ENCODE data around the gene ACTN2. TPM values are rescaled to one million over a fixed set of nuclear protein-coding genes. Genes with fewer than 3 reads are reported as not detected.
"Not testable (repeated sequence)": the region's sequence is repeated elsewhere in the genome, so short reads cannot be mapped to it uniquely, and the experiment has no call there.

Gene ACTN2
- 1 to 10 TPM; 1.0 to 2.2 (median 1.1) TPM for polyA plus RNA-seq (ENCODE audit: insufficient read length in 3 of 3)
- long read RNA-seq, donor 1 = 0 reads
- long read RNA-seq, donor 2, full-length matches to known transcripts = 3 of 3 reads
- long read RNA-seq, donor 2, partial matches to known transcripts = 0 of 3 reads
- long read RNA-seq, donor 2, other reads (novel, unspliced or antisense) = 0 of 3 reads
- long read RNA-seq, donor 3 = 0 reads
- long read RNA-seq, donor 4 = 0 reads
- long read RNA-seq, donor 5 = 0 reads
- long read RNA-seq, donor 6 = 0 reads
- long read RNA-seq, donor 7 = 0 reads
- long read RNA-seq, donor 8 = 0 reads
- long read RNA-seq, donor 9, full-length matches to known transcripts = 3 of 3 reads
- long read RNA-seq, donor 9, partial matches to known transcripts = 0 of 3 reads
- long read RNA-seq, donor 9, other reads (novel, unspliced or antisense) = 0 of 3 reads
- long read RNA-seq, donor 10 = 0 reads
- long read RNA-seq, donor 11 = 0 reads
- long read RNA-seq, donor 12 = 0 reads
- long read RNA-seq, donor 13 = 0 reads
- long read RNA-seq, donor 14 = 0 reads
- long read RNA-seq, donor 15, full-length matches to known transcripts = 2 of 2 reads
- long read RNA-seq, donor 15, partial matches to known transcripts = 0 of 2 reads
- long read RNA-seq, donor 15, other reads (novel, unspliced or antisense) = 0 of 2 reads
- long read RNA-seq, donor 16, full-length matches to known transcripts = 1 of 1 reads
- long read RNA-seq, donor 16, partial matches to known transcripts = 0 of 1 reads
- long read RNA-seq, donor 16, other reads (novel, unspliced or antisense) = 0 of 1 reads

GRCh38 chr1:236685917-236686814 lies at the start of gene ACTN2:
ACTN2 (plus strand) TSS chr1:236686499; CDS start chr1:236686674, 175 bp downstream.
- no peak for DNase-seq

- no peak for DNase-seq
Observed at GRCh38 chr1:236638945-236639344, 47.4 kb upstream of the ACTN2 start.

GRCh38 chr1:236639686-236640085 lies 46.6 kb upstream of the ACTN2 start:
- DNase-seq = no peak

DNA sequence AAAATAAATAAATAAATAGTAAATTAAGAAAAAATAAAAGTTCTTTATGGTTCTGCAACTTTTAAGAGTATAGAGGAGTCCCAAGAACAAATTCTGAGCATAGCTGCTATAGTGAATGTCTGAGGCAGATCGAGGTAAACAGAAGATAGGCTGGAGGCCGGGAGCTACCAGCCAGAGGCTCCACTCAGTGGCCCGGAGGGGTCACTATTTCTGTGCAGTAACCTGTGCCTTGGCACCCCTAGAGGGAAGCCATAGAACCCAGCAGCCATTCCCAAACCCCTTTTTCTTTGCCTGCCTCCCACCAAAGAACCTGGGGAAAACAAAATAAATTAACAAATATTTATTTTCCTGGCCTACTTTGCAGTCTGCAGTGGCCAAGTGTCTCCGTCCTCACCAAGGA lies 43.5 kb upstream of the ACTN2 start:
- no peak for DNase-seq

GRCh38 chr1:236645016-236645680 lies 41.2 kb upstream of the ACTN2 start:
- no peak for DNase-seq

- DNase-seq = no peak
Observed at GRCh38 chr1:236654511-236654910, 31.8 kb upstream of the ACTN2 start.

GRCh38 chr1:236654957-236655356 lies 31.3 kb upstream of the ACTN2 start:
- peak; percentile 17 for DNase-seq

DNA sequence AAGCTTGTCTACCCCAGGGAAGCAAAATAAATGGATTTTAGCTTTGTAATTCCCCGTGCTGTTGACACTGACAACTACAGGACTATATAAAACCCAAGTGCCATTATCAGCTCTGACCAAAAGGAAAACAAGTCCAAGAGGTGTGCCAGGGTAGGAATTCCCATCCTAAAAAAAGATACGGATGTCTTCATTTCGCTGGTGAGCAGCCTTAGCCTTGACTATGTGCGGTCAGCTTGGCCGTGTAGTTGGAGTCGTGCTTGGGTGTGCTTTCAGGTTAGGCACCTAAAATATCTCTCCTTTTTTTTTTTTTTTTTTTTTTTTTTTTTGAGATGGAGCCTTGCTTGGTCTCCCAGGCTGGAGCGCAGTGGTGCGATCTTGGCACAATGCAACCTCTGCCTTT lies 28.9 kb upstream of the ACTN2 start:
- no peak for DNase-seq

- no peak for DNase-seq
Observed at GRCh38 chr1:236659792-236660587, 26.3 kb upstream of the ACTN2 start.

DNA sequence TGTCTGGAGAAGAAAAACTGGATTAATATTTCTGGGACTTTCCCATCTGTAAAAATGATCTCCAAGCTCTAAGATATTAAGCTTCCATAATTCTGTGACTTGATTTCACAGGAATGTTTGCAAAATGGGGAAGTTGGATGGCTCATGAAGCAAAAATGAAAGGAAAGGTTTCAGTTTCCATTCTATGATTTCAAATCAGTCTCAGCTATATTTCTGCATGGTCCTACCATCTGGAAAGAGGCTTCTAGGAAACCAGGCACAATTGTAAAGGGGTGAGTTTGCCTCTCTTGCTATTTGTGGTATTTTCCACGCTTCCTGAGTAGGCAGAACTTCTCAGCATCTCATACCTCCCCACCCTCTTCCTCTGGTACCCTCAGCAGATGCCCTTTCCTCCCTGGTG lies 22.4 kb upstream of the ACTN2 start:
- DNase-seq = no peak

DNA sequence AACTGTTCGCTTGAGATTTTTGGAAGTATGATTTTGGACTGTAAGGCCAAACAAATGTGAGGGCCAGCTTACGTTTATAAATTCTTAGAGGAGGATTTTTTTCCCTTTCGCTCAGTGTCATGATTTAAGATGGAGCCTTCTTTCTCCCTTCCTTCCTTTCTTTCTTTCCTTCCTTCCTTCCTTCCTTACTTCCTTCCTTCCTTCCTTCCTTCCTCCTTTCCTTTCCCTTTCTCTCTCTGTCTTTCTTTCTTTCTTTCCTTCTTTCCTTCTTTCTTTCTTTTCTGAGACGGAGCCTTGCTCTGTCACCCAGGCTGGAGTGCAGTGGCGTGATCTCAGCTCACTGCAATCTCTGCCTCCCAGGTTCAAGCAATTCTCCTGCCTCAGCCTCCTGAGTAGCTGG lies 17.4 kb upstream of the ACTN2 start:
- not testable (repeated sequence) for DNase-seq

- no peak for DNase-seq
Observed at GRCh38 chr1:236670060-236670459, 16.2 kb upstream of the ACTN2 start.

DNA sequence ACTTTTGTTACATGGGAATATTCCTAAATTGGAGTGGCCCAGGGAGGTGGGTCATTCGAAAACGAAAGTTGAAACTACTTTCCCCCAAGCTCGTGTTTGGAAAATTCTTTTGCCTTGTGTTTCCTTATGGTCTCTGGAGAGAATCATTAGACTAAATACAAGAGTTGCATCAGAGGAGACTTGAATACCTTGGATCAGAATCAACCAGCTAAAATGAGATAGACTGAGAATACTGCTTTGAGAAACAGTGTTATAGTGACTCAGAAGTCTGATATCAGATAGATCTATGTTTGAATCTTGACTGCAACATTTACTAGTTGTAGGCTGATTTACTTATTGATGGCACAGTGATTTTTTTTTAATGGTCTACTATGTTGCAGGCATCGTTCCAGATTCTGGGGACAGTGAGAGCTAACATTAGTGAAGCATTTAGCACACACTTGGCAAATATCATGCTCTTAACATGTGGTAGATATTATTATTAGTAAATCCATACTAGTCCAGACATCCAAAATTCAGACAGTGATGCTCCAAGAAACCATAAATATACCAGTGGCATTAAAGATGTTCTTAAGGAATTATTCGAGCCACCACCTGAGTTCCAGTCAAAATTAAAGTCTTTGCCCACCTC lies 12.9 kb upstream of the ACTN2 start:
- no peak for DNase-seq

- DNase-seq = no peak
Observed at GRCh38 chr1:236677641-236678235, 8.6 kb upstream of the ACTN2 start.

- DNase-seq = no peak
Observed at GRCh38 chr1:236681219-236681618, 5.1 kb upstream of the ACTN2 start.

- DNase-seq = no peak
Observed at GRCh38 chr1:236685205-236685916, 938 bp upstream of the ACTN2 start.

- DNase-seq = no peak
Observed at GRCh38 chr1:236686815-236687160, 489 bp downstream of the ACTN2 start.

DNA sequence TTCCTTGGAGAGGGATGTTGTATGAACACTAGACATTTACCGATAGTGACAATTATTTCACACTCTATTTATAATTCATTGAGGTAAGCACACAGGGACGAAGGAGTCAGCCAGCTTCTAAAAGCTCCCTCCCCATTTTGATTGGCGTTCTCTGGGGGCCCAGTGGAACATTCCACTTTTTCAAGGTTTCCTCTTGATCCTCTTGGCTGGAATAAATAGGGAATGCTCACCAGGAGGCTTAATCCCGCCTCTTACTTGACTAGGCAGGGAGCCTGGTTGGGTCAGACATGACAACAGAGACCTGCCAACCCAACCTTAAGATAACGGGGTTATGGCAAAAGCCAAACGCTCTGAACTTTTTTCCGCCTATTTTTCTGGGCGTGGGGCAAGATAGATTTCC lies 974 bp downstream of the ACTN2 start:
- no peak for DNase-seq

DNA sequence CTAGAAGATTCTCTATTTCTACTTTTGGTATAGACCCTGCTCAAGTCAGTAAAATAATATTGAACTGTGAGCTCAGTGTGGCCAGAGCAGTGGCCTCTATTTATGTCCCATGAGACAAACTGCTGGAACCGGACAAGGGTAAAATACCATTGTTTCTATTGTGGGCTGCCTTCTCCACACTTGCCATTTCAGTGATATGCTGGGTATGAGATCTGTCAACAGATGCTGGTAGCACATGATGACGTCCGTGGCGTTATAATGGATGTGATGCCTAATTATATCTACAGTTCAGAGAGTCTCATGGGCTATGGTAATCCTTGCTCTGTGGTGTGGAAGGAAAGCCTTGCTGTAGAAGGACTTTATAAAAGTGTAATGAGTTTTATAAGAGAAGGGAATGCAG lies 2.4 kb downstream of the ACTN2 start:
- no peak for DNase-seq
